CD4-positive, alpha-beta T cell (primary cell): ENCODE data around the gene ZNF595. TPM values are rescaled to one million over a fixed set of nuclear protein-coding genes. Genes with fewer than 3 reads are reported as not detected.
A peak's percentile ranks its signal among the peaks of the same experiment; 100 is the strongest.
"Not testable (repeated sequence)": the region's sequence is repeated elsewhere in the genome, so short reads cannot be mapped to it uniquely, and the experiment has no call there.

Experiments used
- ATAC-seq: fragments of 200-7000 bp; cut with Tn5 transposase; one replicate; pipeline ENCODE4 v1.10.0; 2022; ENCODE audit warnings: mild to moderate bottlenecking; ENCODE audit not compliant: poor library complexity
- CTCF ChIA-PET: fragments of 350-600 bp; sonication (Branson Sonifier 250); formaldehyde crosslinking; loops from one replicate; lab custom pipeline; 2021; ENCODE audit warnings: antibody characterized with exemption, inconsistent platforms; lab: Charles Lee
- POLR2A ChIA-PET: fragments of 350-600 bp; sonication (Branson Sonifier 250); formaldehyde crosslinking; loops from one replicate; lab custom pipeline; 2021; ENCODE audit warnings: antibody characterized with exemption, inconsistent platforms; lab: Charles Lee
- DNase-seq, 14 experiments: peaks; one replicate each; pipeline ENCODE4 v3.0.0-alpha.2; 2013 to 2020; ENCODE audit warnings: mixed read lengths in 2 of 14
- H3K27ac ChIP-seq, 2 donors: one replicate each; pipeline versions ENCODE4 v1.5.1 to v1.7.0; 2013; ENCODE audit warnings: low read length in 2 of 2, low read depth in 1 of 2, mild to moderate bottlenecking in 1 of 2
- H3K27me3 ChIP-seq, 2 experiments: 1 replicate in 1 of 2; 2 replicates in 1 of 2; pipeline versions ENCODE4 v1.6.1 to v1.7.0; 2013; ENCODE audit warnings: low read length in 2 of 2, control low read depth in 1 of 2, mild to moderate bottlenecking in 1 of 2, moderate library complexity in 1 of 2; ENCODE audit not compliant: insufficient read depth in 2 of 2, control insufficient read depth in 1 of 2
- H3K36me3 ChIP-seq: one replicate; pipeline ENCODE4 v1.6.1; 2013; ENCODE audit warnings: low read length, control low read depth; ENCODE audit not compliant: insufficient read depth
- H3K4me1 ChIP-seq: one replicate; pipeline ENCODE4 v1.6.1; 2013; ENCODE audit warnings: low read length, control low read depth; ENCODE audit not compliant: insufficient read depth
- H3K4me3 ChIP-seq: one replicate; pipeline ENCODE4 v1.5.1; 2013; ENCODE audit warnings: mild to moderate bottlenecking, low read length, moderate library complexity
- H3K9me3 ChIP-seq, 2 experiments: 1 replicate in 1 of 2; 2 replicates in 1 of 2; pipeline versions ENCODE4 v1.6.1 to v1.7.0; 2013; ENCODE audit warnings: low read length in 2 of 2, mild to moderate bottlenecking in 2 of 2, control low read depth in 1 of 2, moderate library complexity in 1 of 2; ENCODE audit not compliant: control insufficient read depth in 1 of 2, insufficient read depth in 1 of 2
- H3K27ac Mint-ChIP-seq: one replicate; pipeline ENCODE4 v1.8.0; 2020; ENCODE audit warnings: mixed read lengths
- H3K27me3 Mint-ChIP-seq: one replicate; pipeline ENCODE4 v1.8.0; 2021; ENCODE audit warnings: mixed read lengths
- H3K36me3 Mint-ChIP-seq: one replicate; pipeline ENCODE4 v1.8.0; 2021; ENCODE audit warnings: low read depth, mixed read lengths
- H3K4me1 Mint-ChIP-seq: one replicate; pipeline ENCODE4 v1.8.0; 2021; ENCODE audit warnings: low read depth, mixed read lengths
- H3K4me3 Mint-ChIP-seq: one replicate; pipeline ENCODE4 v1.8.0; 2020; ENCODE audit warnings: mild to moderate bottlenecking, mixed read lengths
- H3K9me3 Mint-ChIP-seq: one replicate; pipeline ENCODE4 v1.8.0; 2020; ENCODE audit warnings: mixed read lengths
- intact Hi-C, 2 experiments: fragments of 100-400 bp; cut with DNase I in 1 of 2; cut with micrococcal nuclease in 1 of 2; formaldehyde crosslinking; loops; one replicate each; pipeline versions ENCODE4 v1.15.1 to v1.9.0; 2023 to 2025; cut with DNase I, micrococcal nuclease
- total RNA-seq, 174 experiments: library from RNA in 2 of 174; stranded (reverse) in 2 of 174; gene quantifications; one replicate each; pipeline ENCODE4 v1.2.3 and lab custom pipeline; 2021 to 2026
- TF ChIP-seq, protein P1 (sequence below): fragments of 200-600 bp; IDR thresholded peaks from one replicate; pipeline ENCODE4 v1.8.0; 2022; ENCODE audit warnings: antibody characterized with exemption, mild to moderate bottlenecking

ZNF595 gene
- total RNA-seq, 2 experiments from 2014 or later = 16.0 to 16.3 TPM

GRCh38 chr4:116499-116898 is 63.4 kb downstream of the ZNF595 start:
- H3K36me3 Mint-ChIP-seq = peaks cover 57% of the 10 kb centered on the region
- H3K4me3 Mint-ChIP-seq = no peak overlapping the region
- Histone ChIP-seq H3K4me3 (no peak overlapping the region), H3K4me1 (peaks cover 15% of the 10 kb centered on the region), H3K27ac (no peak overlapping the region), H3K36me3 (no peaks in the 10 kb centered on the region), H3K27me3 (no peaks in the 10 kb centered on the region), H3K9me3 (peaks cover 30 to 40% of the 10 kb centered on the region in 2 experiments)
- TF ChIP-seq, protein P1, sequence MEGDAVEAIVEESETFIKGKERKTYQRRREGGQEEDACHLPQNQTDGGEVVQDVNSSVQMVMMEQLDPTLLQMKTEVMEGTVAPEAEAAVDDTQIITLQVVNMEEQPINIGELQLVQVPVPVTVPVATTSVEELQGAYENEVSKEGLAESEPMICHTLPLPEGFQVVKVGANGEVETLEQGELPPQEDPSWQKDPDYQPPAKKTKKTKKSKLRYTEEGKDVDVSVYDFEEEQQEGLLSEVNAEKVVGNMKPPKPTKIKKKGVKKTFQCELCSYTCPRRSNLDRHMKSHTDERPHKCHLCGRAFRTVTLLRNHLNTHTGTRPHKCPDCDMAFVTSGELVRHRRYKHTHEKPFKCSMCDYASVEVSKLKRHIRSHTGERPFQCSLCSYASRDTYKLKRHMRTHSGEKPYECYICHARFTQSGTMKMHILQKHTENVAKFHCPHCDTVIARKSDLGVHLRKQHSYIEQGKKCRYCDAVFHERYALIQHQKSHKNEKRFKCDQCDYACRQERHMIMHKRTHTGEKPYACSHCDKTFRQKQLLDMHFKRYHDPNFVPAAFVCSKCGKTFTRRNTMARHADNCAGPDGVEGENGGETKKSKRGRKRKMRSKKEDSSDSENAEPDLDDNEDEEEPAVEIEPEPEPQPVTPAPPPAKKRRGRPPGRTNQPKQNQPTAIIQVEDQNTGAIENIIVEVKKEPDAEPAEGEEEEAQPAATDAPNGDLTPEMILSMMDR = no peak
- peaks cover 6% of the 10 kb centered on the region for H3K27me3 Mint-ChIP-seq
- intact Hi-C loops = no loop called here
- ChIA-PET POLR2A (interaction anchor here (0.7 to 2.3 kb wide), 2 partner anchors 8 to 14 kb away, joined by 3 to 9 read pairs; partner anchors contain the start of gene ZNF718), CTCF (no interaction called here)
- no peak overlapping the region for H3K27ac Mint-ChIP-seq
- H3K9me3 Mint-ChIP-seq = peaks cover 27% of the 10 kb centered on the region
- no peak for ATAC-seq
- DNase-seq = no peak
- peaks cover 13% of the 10 kb centered on the region for H3K4me1 Mint-ChIP-seq

DNA sequence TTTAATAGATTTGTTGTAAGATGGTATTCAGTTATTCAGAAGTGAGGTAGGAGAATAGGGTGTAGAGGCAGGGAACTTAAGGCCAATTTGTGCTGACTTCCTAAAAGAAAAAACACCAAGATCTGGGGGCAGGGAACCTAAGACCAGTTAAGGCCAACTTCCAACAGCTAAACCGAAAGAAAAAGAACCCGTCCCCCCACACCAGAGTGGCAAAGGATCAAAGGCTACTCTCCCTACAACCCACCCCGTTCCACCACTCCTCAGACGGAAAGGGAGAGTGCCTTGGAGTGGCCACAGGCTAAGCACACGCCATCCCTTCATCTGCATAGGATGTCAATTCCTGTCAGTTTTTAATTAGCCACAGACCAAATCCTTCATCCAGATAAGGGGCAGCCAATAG is 67.5 kb downstream of the ZNF595 start:
- peaks cover 1% of the 10 kb centered on the region for H3K36me3 ChIP-seq
- H3K4me3 ChIP-seq = no peak overlapping the region
- H3K27me3 ChIP-seq = no peaks in the 10 kb centered on the region
- H3K4me1 ChIP-seq = peaks cover 44% of the 10 kb centered on the region
- intact Hi-C loops = loop anchor here in 1 of 2 experiments (5.0 kb wide), 1 partner anchor 217 kb away; the partner anchor contains the start of gene ZNF141
- H3K9me3 ChIP-seq = peaks cover 46 to 50% of the 10 kb centered on the region in 2 experiments
- peaks cover 28% of the 10 kb centered on the region for H3K9me3 Mint-ChIP-seq
- peak overlapping the region; percentile 83 for H3K27ac Mint-ChIP-seq
- no peak overlapping the region for H3K4me3 Mint-ChIP-seq
- TF ChIP-seq, protein P1 = no peak
- peaks cover 64% of the 10 kb centered on the region for H3K36me3 Mint-ChIP-seq
- peaks cover 41% of the 10 kb centered on the region for H3K4me1 Mint-ChIP-seq
- H3K27me3 Mint-ChIP-seq = no peaks in the 10 kb centered on the region
- POLR2A ChIA-PET = no interaction called here
- ATAC-seq = no peak
- no peak for DNase-seq
- CTCF ChIA-PET = no interaction called here
- peak overlapping the region in 1 of 2 donors; percentile 0 for H3K27ac ChIP-seq

GRCh38 chr4:121408-122084 is 68.4 kb downstream of the ZNF595 start:
- H3K36me3 ChIP-seq = peaks cover 5% of the 10 kb centered on the region
- Mint-ChIP-seq H3K4me3 (peak overlapping the region; percentile 81), H3K27ac (peak overlapping the region; percentile 83), H3K27me3 (no peaks in the 10 kb centered on the region), H3K9me3 (peaks cover 27% of the 10 kb centered on the region), H3K4me1 (peaks cover 49% of the 10 kb centered on the region), H3K36me3 (peaks cover 73% of the 10 kb centered on the region)
- ChIA-PET POLR2A (interaction anchor here (0.9 to 4.5 kb wide), 4 partner anchors 70 to 352 kb away, joined by 3 to 86 read pairs (median 4); partner anchors contain the start of genes ZNF141 and ZNF595), CTCF (no interaction called here)
- DNase-seq (peak in 5 of 14 experiments; percentile 5 to 78 (median 68)), ATAC-seq (no peak)
- peaks cover 48% of the 10 kb centered on the region for H3K4me1 ChIP-seq
- H3K27ac ChIP-seq = peak overlapping the region in 1 of 2 donors; percentile 0
- intact Hi-C loops = loop anchor here in 1 of 2 experiments (5.0 kb wide), 1 partner anchor 216 kb away; the partner anchor contains the start of gene ZNF141
- H3K9me3 ChIP-seq = peaks cover 49 to 57% of the 10 kb centered on the region in 2 experiments
- no peak overlapping the region for H3K4me3 ChIP-seq
- H3K27me3 ChIP-seq = no peaks in the 10 kb centered on the region
- TF ChIP-seq, protein P1 = no peak

DNA sequence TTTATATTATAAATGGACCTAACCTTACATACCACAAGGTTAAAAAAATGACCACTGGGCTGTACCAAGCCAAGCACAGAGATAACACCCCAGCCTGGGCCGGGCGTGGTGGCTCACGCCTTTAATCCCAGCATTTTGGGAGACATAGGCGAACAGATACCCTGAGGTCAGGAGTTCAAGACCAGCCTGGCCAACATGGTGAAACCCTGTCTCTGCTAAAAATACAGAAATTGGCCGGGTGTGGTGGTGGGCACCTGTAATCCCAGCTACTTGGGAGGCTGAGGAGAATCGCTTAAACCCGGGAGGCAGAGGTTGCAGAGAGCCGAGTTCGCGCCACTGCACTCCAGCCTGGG is 70.8 kb downstream of the ZNF595 start:
- intact Hi-C loops = loop anchor here (2.0 to 5.0 kb wide), 2 partner anchors 119 to 213 kb away; partner anchors contain the start of gene ZNF141 (in 1 of the 2)
- H3K36me3 ChIP-seq = peaks cover 27% of the 10 kb centered on the region
- Mint-ChIP-seq H3K36me3 (peaks cover 82% of the 10 kb centered on the region), H3K4me3 (peak overlapping the region; percentile 99), H3K4me1 (peaks cover 57% of the 10 kb centered on the region), H3K27ac (peak overlapping the region; percentile 98), H3K9me3 (peaks cover 26% of the 10 kb centered on the region)
- POLR2A ChIA-PET = interaction anchor here (0.6 to 4.5 kb wide), 21 partner anchors 8 to 658 kb away, joined by 3 to 86 read pairs (median 6); partner anchors contain the start of genes MYL5, ZNF141 and ZNF595
- H3K27me3 ChIP-seq, CTCF ChIA-PET, H3K27me3 Mint-ChIP-seq, ATAC-seq, DNase-seq: not testable (repeated sequence)
- H3K4me1 ChIP-seq = peaks cover 48% of the 10 kb centered on the region
- H3K4me3 ChIP-seq = peak overlapping the region; percentile 90
- H3K9me3 ChIP-seq = peaks cover 51 to 58% of the 10 kb centered on the region in 2 experiments
- peak overlapping the region; percentile 79 to 88 for H3K27ac ChIP-seq
